GM12875 (cell line): ENCODE measurements around the gene GRIN1.

ENCODE experiments used
- H3K4me3 ChIP-seq: one replicate; pipeline ENCODE4 v1.5.1; 2011; ENCODE audit warnings: low read depth, low read length, control low read depth
- TF ChIP-seq, protein P1 (sequence below): IDR thresholded peaks from 2 replicates; pipeline ENCODE4 v1.5.1; 2011; ENCODE audit warnings: low read depth, mild to moderate bottlenecking, control low read depth, inconsistent platforms, low read length, moderate library complexity, borderline replicate concordance; ENCODE audit not compliant: insufficient read depth

The GRIN1 gene

DNA sequence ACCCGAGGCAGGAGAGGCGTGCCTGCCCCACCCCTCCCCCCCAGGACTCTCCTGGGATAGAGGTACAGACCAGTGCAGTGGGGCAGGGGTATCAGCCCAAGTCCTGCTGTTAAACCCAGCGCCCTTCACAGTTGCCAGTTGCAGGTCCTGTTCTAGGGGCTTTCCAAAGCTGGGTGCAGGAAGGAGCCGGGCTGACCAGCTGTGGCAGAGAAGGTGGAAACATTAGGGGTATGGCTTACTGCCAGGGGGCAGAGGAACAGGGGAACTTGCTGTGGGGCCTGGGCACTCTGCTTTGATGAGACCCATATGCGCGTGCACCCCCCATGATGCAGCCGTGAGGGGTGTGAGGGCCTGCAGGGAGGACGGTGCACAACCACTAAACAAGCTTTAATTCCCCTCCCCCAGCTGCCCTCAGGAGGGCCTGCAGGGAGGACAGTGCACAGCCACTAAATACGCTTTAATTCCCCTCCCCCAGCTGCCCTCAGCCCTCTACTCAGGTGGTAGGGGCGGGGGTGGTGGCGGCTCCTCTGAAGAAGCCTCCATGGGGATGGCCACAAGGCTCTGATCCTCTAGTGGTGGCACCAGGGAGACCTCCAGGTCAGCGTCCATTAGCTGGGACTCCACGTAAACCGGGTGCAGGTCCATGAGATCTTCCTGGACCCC, 31.7 kb downstream of the GRIN1 start:
- H3K4me3 ChIP-seq = no peak overlapping the region
- TF ChIP-seq, protein P1, sequence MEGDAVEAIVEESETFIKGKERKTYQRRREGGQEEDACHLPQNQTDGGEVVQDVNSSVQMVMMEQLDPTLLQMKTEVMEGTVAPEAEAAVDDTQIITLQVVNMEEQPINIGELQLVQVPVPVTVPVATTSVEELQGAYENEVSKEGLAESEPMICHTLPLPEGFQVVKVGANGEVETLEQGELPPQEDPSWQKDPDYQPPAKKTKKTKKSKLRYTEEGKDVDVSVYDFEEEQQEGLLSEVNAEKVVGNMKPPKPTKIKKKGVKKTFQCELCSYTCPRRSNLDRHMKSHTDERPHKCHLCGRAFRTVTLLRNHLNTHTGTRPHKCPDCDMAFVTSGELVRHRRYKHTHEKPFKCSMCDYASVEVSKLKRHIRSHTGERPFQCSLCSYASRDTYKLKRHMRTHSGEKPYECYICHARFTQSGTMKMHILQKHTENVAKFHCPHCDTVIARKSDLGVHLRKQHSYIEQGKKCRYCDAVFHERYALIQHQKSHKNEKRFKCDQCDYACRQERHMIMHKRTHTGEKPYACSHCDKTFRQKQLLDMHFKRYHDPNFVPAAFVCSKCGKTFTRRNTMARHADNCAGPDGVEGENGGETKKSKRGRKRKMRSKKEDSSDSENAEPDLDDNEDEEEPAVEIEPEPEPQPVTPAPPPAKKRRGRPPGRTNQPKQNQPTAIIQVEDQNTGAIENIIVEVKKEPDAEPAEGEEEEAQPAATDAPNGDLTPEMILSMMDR = no peak

DNA sequence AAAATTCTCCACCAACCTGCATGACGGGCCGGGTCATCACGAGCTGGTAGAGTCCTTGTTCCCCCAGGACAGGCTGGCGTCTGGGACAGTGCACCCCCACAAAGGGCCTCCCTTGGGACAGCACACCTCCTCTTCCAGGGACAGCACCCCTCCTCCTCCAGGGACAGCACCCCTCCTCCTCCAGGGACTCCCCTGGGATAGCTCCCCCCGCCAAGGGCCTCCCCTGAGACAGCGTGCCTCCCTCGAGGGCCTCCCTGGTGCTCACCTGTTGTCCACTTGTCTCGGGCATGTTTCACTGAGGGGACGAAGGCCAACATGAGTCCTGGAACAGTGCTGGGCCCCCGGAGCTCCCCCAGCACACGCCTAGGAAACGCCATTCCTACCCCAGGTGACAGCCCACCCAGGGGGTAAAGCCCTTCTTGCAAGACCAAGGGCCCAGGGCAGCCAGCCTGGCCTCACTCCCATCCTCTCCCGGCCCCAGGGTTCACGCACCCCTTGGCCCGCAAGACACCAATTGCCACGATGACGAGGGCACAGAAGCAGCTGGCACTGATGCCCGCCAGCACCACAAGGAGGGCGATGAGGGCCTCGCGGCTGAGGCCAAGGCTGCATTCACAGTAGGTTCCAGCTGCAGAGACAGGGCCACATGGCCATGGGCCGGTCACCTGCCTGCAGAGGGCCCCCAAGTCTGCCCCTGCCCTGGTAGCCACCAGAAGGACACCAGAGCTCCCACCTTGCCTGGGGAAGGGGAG, 32.4 kb downstream of the GRIN1 start:
- TF ChIP-seq, protein P1 = no peak
- no peak overlapping the region for H3K4me3 ChIP-seq

DNA sequence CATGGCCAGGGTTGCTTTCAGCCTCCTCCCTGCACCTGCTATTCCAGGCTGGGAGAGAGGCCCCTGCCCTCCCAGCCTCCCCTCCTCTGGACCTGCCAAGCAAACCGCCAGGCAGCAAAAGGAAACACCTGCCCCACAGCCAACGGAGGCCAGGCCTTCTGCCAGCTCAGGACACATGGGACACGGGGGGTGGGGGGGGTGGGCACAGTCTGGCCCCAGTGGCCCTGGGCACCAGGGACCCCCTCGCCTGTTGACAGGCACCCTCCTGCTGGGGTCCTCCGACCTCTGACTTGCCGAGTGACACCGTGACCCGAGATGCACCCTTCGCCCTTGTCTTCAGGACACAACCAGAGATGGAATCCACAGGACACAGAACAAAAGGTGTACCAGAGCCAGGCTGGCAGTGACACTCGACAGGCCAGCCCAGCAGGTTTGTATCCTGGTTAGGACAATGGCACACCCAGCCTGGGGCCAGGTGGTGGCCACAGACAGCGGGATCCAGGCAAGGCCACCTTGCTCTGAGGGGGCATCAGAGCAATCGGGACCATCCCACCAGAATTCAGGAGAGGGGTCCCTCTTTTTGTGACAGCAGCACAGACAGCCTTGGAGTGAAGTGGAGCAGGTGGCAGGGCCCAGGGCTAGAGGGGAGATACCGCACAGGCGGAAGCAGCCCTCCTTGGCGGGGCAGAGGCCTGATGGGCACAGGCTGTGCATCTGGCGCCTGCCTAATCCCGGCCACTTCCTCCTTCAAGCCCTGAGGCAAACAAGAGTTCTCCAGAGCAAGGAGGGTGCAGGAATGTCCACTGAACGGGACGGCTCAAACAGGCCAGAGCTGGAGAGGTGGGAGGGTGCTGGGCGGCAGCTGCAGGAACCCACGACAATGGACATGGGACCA, 34.2 kb downstream of the GRIN1 start:
- no peak overlapping the region for H3K4me3 ChIP-seq
- TF ChIP-seq, protein P1 = no peak

DNA sequence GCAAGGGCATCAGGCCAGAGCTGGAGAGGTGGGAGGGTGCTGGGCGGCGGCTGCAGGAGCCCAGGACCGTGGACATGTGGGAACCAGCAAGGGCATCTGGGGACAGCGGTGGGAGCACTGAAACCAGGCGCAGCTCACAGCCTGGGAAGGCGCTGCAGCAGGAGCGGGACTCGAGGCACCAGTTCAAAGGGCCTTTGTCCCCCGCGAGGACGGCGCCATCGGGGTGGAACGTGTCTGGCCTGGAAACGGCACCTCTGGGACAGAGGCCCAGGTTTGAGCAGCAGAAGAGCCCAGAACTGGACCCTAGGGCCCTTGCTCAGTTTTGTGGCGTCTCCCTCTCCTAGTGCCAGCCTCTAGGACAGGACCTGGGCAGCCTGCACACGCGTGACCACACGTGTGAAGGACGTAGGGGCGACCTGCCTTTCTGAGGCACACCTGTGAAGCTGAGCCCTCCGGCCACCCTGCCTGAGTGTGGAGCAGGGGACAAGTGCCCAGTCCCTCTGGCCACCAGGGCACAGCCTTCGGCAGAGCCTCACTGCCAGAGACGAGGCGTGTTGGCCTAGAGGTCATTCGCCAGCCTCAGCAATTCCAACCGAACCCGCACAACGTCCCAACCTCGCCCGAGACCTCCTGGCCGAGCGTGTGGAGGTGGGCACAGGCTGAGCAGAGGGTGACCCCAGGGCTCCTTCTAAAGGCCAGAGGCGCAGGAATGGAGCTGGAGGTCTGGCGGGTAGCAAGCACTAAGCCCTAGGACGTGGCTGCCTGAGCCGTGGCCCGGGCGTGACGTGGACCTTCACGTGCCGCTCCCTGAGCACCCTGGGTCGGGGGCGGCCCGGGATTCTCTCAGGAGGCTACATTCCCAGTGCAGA, 35.1 kb downstream of the GRIN1 start:
- TF ChIP-seq, protein P1 = no peak
- H3K4me3 ChIP-seq = no peak overlapping the region

DNA sequence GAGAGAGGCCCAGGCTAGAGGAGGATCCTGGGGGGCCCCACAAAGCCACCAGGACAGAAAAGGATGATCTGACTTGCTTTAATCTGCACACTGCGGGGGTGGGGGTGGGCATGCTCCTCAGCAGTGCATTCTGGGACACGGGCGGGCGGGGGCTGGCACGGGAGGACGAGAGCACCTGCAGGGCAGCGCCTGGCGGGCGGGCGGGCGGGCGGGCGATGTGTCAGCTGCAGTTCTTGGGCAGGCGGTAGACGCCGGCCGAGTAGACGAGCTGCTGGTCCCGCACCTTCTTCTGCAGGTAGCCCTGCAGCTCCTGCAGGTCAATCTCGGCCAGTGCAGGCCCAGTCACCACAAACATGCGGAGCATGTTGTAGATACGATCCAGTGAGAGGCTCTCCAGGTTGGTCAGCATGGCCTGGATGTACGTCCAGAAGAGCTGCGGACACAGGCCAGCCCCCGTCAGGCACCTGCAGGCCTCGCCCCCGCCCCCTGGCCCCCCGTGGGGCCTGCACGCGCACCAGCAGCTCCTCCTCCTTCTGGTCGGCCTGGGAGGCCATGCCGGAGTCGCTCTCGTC, 35.9 kb downstream of the GRIN1 start:
- TF ChIP-seq, protein P1 = peak; percentile 11; the same call in 1 of the 2 replicates
- H3K4me3 ChIP-seq = no peak overlapping the region

DNA sequence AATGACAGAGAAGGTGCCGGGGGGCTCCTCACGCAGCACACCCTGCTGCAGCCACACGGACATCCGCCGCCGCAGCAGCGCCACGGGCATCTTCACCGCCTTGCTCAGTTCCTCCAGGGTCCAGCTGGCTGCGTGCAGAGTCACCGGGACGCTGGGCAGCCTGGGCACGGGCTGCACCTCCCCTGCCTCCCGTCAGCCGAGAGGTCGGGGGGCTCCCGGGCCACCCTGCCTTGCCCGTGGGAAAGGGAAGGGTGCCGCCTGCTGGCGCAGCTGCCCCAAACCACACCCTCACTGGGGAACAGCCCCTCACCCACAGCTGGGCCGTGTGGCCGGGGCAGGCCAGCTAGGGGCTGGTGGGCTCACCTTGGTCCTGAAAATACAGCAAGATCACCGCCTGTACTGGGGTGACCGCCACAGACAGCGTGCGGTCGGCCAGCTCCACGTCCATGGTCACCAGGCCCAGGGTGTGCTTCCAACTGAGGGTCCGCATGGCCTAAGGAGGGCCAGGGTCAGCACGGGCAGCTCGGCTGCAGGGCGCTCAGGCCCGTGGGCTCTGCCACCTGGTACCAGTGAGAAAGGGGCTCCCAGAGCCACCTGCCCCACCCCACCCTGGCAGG, 36.5 kb downstream of the GRIN1 start:
- no peak overlapping the region for H3K4me3 ChIP-seq
- TF ChIP-seq, protein P1 = 0 out of 2 replicates have a peak, but pooled peaks have one; percentile 18
